ENCODE measurements around the gene SH3PXD2B.

Gene SH3PXD2B

DNA sequence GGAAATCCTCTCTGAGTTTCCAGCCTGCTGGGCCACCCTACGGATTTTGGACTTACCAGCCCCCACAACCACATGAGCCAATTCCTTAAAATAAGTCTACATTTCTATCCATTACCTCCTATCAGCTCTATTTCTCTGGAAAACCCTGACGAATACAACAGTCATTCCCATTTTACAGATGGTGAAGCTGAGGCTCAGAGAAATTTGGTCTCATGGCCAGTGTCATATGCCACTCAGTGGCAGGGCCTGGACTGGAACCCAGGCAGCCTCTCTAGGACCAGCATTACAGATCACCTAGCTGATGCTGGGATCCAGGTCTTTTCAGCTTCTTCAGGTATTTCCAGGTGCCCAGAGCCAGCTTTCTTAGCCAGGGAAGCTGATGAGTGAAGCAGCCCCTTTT is 45.0 kb upstream of the SH3PXD2B start:
- no peak overlapping the region for H2BK120ac ChIP-seq (ENCODE audit: insufficient read depth, low read length, poor library complexity)
- no peak overlapping the region for H3K4ac ChIP-seq (ENCODE audit: low read depth, low read length)
- peaks cover 4% of the 10 kb centered on the region for H3K9me3 ChIP-seq (ENCODE audit: insufficient read depth, low read depth, low read length)
- no peak overlapping the region for H4K91ac ChIP-seq (ENCODE audit: low read depth, low read length)
- WGBS (ENCODE audit: extremely low coverage, insufficient coverage, insufficient read length), result no CpG with 5 or more reads among the region's 2 CpGs
- H3K23ac ChIP-seq (ENCODE audit: low read length), result no peak overlapping the region
- no peak overlapping the region for H3K4me2 ChIP-seq (ENCODE audit: low read length)
- no peak overlapping the region for H4K8ac ChIP-seq (ENCODE audit: low read depth, low read length)
- no peaks in the 10 kb centered on the region for H3K27me3 ChIP-seq (ENCODE audit: insufficient read depth, low read length)
- no peaks in the 10 kb centered on the region for H3K4me1 ChIP-seq (ENCODE audit: control insufficient read depth in 1 of 2, insufficient read depth in 2 of 2, low read length in 2 of 2)
- no peaks in the 10 kb centered on the region for H3K79me2 ChIP-seq (ENCODE audit: control insufficient read depth, insufficient read depth, low read length, poor library complexity)
- no peaks in the 10 kb centered on the region for H3K79me1 ChIP-seq (ENCODE audit: low read length)
- no peak overlapping the region for H2AFZ ChIP-seq (ENCODE audit: insufficient read depth, low read length, poor library complexity)
- H2BK12ac ChIP-seq (ENCODE audit: low read length), result no peak overlapping the region
- H3K14ac ChIP-seq (ENCODE audit: low read length), result no peak overlapping the region
- no peak overlapping the region for H3K18ac ChIP-seq (ENCODE audit: low read length)
- no peak overlapping the region for H3K4me3 ChIP-seq (ENCODE audit: low read depth, low read length)
- H3K27ac ChIP-seq (ENCODE audit: low read depth, low read length), result no peak overlapping the region
- no peak overlapping the region for H3K9ac ChIP-seq (ENCODE audit: low read length)
- H2AK5ac ChIP-seq (ENCODE audit: low read length), result no peak overlapping the region
- no peak overlapping the region for H4K12ac ChIP-seq (ENCODE audit: low read depth, low read length)
- H2BK5ac ChIP-seq (ENCODE audit: low read depth, low read length, poor library complexity), result no peak overlapping the region
- DNase-seq, result no peak
- H3K36me3 ChIP-seq (ENCODE audit: control insufficient read depth in 1 of 2, insufficient read depth in 2 of 2, low read length in 2 of 2), result no peaks in the 10 kb centered on the region

DNA sequence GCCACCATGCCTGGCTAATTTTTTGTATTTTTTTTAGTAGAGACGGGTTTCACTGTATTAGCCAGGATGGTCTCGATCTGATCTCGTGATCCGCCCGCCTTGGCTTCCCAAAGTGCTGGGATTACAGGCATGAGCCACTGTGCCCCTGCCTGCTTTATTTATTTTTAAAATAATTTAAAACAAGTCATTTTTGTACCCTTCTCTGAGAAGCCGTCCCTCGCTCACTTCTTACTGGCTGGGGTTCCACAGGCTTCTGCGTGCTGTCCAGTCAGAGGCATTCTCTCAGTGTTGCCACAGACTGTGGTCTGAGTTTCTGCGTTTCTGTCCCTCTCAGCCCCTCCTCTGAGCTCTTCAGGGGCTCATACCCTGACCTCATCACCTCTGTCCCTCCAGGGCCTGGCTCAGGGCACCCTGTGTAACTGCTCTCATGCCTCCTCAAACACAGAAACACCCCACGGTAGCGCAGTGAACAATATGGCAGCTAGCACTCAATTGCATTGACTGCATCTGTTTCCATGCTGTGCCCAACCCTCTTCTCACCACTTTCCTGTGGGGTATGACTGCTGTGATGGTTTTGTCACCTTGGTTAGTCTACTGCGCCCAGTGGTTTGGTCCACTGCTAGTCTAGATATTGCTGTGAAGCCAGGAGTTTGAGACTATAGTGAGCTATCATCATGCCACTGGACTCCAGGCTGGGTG is 44.3 kb upstream of the SH3PXD2B start:
- H4K12ac ChIP-seq (ENCODE audit: low read depth, low read length), result no peak overlapping the region
- no peak overlapping the region for H3K4me2 ChIP-seq (ENCODE audit: low read length)
- H2AFZ ChIP-seq (ENCODE audit: insufficient read depth, low read length, poor library complexity), result no peak overlapping the region
- no peaks in the 10 kb centered on the region for H3K79me1 ChIP-seq (ENCODE audit: low read length)
- H3K27me3 ChIP-seq (ENCODE audit: insufficient read depth, low read length), result no peaks in the 10 kb centered on the region
- no peak overlapping the region for H3K4me3 ChIP-seq (ENCODE audit: low read depth, low read length)
- no peak overlapping the region for H3K23ac ChIP-seq (ENCODE audit: low read length)
- H2BK5ac ChIP-seq (ENCODE audit: low read depth, low read length, poor library complexity), result no peak overlapping the region
- H2BK120ac ChIP-seq (ENCODE audit: insufficient read depth, low read length, poor library complexity), result no peak overlapping the region
- no peak for DNase-seq
- H3K79me2 ChIP-seq (ENCODE audit: control insufficient read depth, insufficient read depth, low read length, poor library complexity), result no peaks in the 10 kb centered on the region
- H4K91ac ChIP-seq (ENCODE audit: low read depth, low read length), result no peak overlapping the region
- H3K9me3 ChIP-seq (ENCODE audit: insufficient read depth, low read depth, low read length), result peaks cover 4% of the 10 kb centered on the region
- H4K8ac ChIP-seq (ENCODE audit: low read depth, low read length), result no peak overlapping the region
- no CpG with 5 or more reads among the region's 12 CpGs for WGBS (ENCODE audit: extremely low coverage, insufficient coverage, insufficient read length)
- H2AK5ac ChIP-seq (ENCODE audit: low read length), result no peak overlapping the region
- no peaks in the 10 kb centered on the region for H3K36me3 ChIP-seq (ENCODE audit: control insufficient read depth in 1 of 2, insufficient read depth in 2 of 2, low read length in 2 of 2)
- no peak overlapping the region for H3K18ac ChIP-seq (ENCODE audit: low read length)
- H3K4me1 ChIP-seq (ENCODE audit: control insufficient read depth in 1 of 2, insufficient read depth in 2 of 2, low read length in 2 of 2), result no peaks in the 10 kb centered on the region
- H3K14ac ChIP-seq (ENCODE audit: low read length), result no peak overlapping the region
- H3K9ac ChIP-seq (ENCODE audit: low read length), result no peak overlapping the region
- no peak overlapping the region for H2BK12ac ChIP-seq (ENCODE audit: low read length)
- no peak overlapping the region for H3K4ac ChIP-seq (ENCODE audit: low read depth, low read length)
- no peak overlapping the region for H3K27ac ChIP-seq (ENCODE audit: low read depth, low read length)

DNA sequence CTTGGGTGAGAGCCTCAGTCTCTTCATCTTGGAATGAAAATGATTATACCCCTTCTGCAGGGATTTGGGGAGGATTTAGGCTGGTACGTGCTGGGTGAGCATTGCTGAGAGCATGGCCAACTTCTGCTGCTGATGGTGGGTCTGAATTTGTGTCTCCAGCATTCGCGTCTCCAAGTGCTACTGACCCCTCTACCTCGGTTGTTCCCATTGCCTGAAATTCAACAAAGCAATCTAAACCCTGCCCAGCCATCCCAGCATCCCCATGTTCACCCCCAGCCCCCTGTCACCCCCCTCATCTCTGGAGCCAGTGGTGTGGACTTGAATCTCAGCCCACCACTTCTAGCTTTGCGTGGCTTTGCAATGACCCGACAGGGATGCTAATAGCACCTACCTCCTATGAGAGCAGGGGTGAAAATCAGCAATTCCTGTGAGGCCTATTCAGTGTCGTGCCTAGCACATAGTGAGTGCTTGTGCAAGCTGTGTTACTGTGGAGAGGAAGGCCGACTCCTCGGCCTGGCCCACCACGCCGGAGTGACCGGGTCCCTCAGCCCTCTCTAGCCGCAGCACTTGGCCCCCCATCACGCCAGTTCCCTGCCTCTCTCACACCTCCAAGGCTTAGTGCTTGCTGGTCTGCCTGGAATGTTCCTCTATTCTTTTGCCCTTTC is 43.4 kb upstream of the SH3PXD2B start:
- H3K9me3 ChIP-seq (ENCODE audit: insufficient read depth, low read depth, low read length), result peaks cover 4% of the 10 kb centered on the region
- no peak overlapping the region for H3K14ac ChIP-seq (ENCODE audit: low read length)
- no peak overlapping the region for H2BK120ac ChIP-seq (ENCODE audit: insufficient read depth, low read length, poor library complexity)
- H4K12ac ChIP-seq (ENCODE audit: low read depth, low read length), result no peak overlapping the region
- H3K18ac ChIP-seq (ENCODE audit: low read length), result no peak overlapping the region
- no peak overlapping the region for H4K91ac ChIP-seq (ENCODE audit: low read depth, low read length)
- no peak overlapping the region for H3K4me2 ChIP-seq (ENCODE audit: low read length)
- H2BK5ac ChIP-seq (ENCODE audit: low read depth, low read length, poor library complexity), result no peak overlapping the region
- no peak overlapping the region for H3K23ac ChIP-seq (ENCODE audit: low read length)
- no peak overlapping the region for H4K8ac ChIP-seq (ENCODE audit: low read depth, low read length)
- H3K4me1 ChIP-seq (ENCODE audit: control insufficient read depth in 1 of 2, insufficient read depth in 2 of 2, low read length in 2 of 2), result no peaks in the 10 kb centered on the region
- H3K9ac ChIP-seq (ENCODE audit: low read length), result no peak overlapping the region
- H3K79me1 ChIP-seq (ENCODE audit: low read length), result no peaks in the 10 kb centered on the region
- no peak overlapping the region for H3K27ac ChIP-seq (ENCODE audit: low read depth, low read length)
- no peaks in the 10 kb centered on the region for H3K79me2 ChIP-seq (ENCODE audit: control insufficient read depth, insufficient read depth, low read length, poor library complexity)
- no CpG with 5 or more reads among the region's 14 CpGs for WGBS (ENCODE audit: extremely low coverage, insufficient coverage, insufficient read length)
- no peak overlapping the region for H2BK12ac ChIP-seq (ENCODE audit: low read length)
- no peak overlapping the region for H3K4ac ChIP-seq (ENCODE audit: low read depth, low read length)
- H3K4me3 ChIP-seq (ENCODE audit: low read depth, low read length), result no peak overlapping the region
- no peaks in the 10 kb centered on the region for H3K36me3 ChIP-seq (ENCODE audit: control insufficient read depth in 1 of 2, insufficient read depth in 2 of 2, low read length in 2 of 2)
- no peak for DNase-seq
- H2AFZ ChIP-seq (ENCODE audit: insufficient read depth, low read length, poor library complexity), result no peak overlapping the region
- H3K27me3 ChIP-seq (ENCODE audit: insufficient read depth, low read length), result no peaks in the 10 kb centered on the region
- H2AK5ac ChIP-seq (ENCODE audit: low read length), result no peak overlapping the region

DNA sequence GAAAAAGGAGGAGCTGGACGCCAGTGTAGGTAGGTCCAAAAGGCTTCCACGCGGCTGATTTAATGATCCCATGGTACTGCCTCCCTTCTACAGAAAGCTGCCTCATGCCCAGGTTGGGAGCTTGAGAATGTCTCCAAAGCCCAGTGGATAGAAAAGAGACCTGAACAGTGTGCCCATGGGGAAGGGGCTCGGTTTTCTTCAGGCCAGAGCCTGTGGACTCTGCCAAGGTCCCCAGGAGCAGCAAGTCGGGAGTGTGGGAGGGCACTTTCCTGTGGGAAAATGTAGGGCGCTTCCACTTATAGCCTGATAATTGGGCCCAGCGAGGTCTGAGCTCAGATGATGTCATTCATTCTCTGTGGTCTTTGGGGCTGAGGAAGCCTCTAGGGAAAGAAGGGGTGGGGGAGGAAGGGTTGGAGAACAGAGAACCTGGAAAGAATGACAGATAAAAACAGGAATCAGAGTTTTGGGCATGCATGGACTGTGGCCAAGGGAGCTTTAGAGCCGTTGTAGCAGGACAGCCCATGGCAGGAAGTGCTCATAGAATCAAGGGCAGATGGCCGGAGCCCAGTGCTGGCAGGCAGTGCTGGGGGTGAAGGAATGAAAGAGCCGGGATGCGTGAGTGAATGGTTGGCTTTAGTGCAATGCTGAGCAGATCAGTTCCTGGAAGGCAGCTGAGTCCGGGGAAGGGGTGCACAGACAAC is 42.5 kb upstream of the SH3PXD2B start:
- H2AFZ ChIP-seq (ENCODE audit: insufficient read depth, low read length, poor library complexity), result no peak overlapping the region
- H2BK120ac ChIP-seq (ENCODE audit: insufficient read depth, low read length, poor library complexity), result no peak overlapping the region
- no CpG with 5 or more reads among the region's 12 CpGs for WGBS (ENCODE audit: extremely low coverage, insufficient coverage, insufficient read length)
- H3K4me3 ChIP-seq (ENCODE audit: low read depth, low read length), result no peak overlapping the region
- H3K9me3 ChIP-seq (ENCODE audit: insufficient read depth, low read depth, low read length), result peaks cover 4% of the 10 kb centered on the region
- H3K18ac ChIP-seq (ENCODE audit: low read length), result no peak overlapping the region
- no peak overlapping the region for H3K4me2 ChIP-seq (ENCODE audit: low read length)
- no peaks in the 10 kb centered on the region for H3K79me1 ChIP-seq (ENCODE audit: low read length)
- no peak overlapping the region for H3K27ac ChIP-seq (ENCODE audit: low read depth, low read length)
- no peaks in the 10 kb centered on the region for H3K4me1 ChIP-seq (ENCODE audit: control insufficient read depth in 1 of 2, insufficient read depth in 2 of 2, low read length in 2 of 2)
- H3K23ac ChIP-seq (ENCODE audit: low read length), result no peak overlapping the region
- no peak overlapping the region for H4K12ac ChIP-seq (ENCODE audit: low read depth, low read length)
- no peak overlapping the region for H2BK12ac ChIP-seq (ENCODE audit: low read length)
- no peak overlapping the region for H3K14ac ChIP-seq (ENCODE audit: low read length)
- no peaks in the 10 kb centered on the region for H3K36me3 ChIP-seq (ENCODE audit: control insufficient read depth in 1 of 2, insufficient read depth in 2 of 2, low read length in 2 of 2)
- H3K79me2 ChIP-seq (ENCODE audit: control insufficient read depth, insufficient read depth, low read length, poor library complexity), result no peaks in the 10 kb centered on the region
- no peak overlapping the region for H3K9ac ChIP-seq (ENCODE audit: low read length)
- H3K27me3 ChIP-seq (ENCODE audit: insufficient read depth, low read length), result no peaks in the 10 kb centered on the region
- no peak overlapping the region for H2AK5ac ChIP-seq (ENCODE audit: low read length)
- H4K8ac ChIP-seq (ENCODE audit: low read depth, low read length), result no peak overlapping the region
- no peak overlapping the region for H2BK5ac ChIP-seq (ENCODE audit: low read depth, low read length, poor library complexity)
- no peak overlapping the region for H3K4ac ChIP-seq (ENCODE audit: low read depth, low read length)
- DNase-seq, result no peak
- no peak overlapping the region for H4K91ac ChIP-seq (ENCODE audit: low read depth, low read length)
